GM19455 (cell line): Measurements from ENCODE around the gene FANCL.
"Not testable (repeated sequence)": the region's sequence is repeated elsewhere in the genome, so short reads cannot be mapped to it uniquely, and the experiment has no call there.

Experiments
- ATAC-seq: cut with Tn5 transposase; IDR thresholded peaks from one replicate; pipeline ENCODE4 v1.9.1; 2021; ENCODE audit not compliant: unreplicated experiment

FANCL gene

GRCh38 chr2:58206785-58207184, 34.3 kb downstream of the FANCL start:
- ATAC-seq = no peak

DNA sequence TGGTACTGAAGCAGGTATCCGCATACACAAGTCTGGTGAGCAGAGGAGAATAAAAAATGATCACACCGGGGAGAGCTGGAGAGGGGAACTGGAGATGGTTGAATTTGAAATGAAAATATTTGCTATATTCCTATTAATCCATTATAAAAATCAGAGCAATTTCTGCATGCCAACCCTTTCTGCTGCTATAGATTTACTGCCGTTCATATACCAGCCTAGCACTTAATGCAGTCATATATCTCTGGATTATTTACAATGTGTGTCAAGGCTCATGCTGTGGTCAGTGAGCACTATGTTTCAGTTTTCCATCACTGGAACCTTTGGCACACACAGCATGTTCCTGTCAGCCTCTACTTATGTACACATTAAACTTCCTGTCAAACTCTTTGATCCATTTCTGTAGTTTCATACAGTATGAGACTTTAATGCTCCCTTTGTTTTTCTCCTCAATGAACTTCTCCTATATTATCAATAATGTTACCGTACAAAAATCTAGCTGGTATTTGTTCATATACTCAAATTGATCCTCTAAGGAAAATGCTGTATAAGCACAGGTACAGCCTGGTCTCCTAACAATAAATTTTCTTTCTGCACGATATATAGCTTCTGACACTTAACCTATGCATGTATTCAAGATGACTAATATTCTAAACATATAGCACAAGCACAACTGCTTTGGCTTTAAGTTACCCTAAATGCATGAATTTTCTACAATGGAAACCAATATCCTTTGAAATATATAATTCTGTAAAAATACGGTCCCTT, 36.7 kb downstream of the FANCL start:
- no peak for ATAC-seq

DNA sequence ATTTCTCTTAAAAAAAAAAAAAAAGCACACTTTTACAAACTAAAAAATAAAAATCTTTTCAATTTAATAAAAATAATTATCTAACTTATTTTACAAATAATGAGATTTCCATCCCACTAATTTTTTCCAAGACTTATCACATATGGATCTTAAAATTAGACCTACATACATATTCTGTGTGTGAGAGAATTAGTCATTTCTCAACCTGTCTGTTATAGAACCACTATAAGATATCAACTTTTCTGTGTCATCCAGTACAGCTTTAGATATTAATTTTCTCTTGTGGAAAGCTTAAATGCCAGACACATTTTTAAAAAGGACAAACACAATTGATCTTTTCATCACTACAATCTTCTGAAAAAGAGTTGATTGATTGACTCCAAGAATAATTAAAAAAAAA, 38.1 kb downstream of the FANCL start:
- ATAC-seq = no peak

DNA sequence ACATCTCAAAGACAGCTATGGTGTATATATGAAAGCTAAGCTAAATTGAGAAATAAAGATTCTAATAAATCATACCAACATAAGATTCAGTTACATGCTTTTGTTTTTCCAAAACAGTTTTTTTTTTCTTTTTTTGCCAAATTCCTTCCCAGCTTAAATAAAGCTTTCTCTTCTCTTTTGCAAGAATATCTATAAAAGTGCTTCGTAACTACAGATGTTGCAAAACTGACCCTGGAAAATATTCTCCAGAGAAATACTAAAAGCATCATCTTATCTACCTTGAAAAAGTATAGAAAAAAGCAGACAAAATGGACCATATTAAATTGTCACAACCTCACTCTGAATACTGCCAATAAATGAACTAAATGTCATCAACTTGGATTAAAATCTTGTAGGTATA, 38.7 kb downstream of the FANCL start:
- ATAC-seq = no peak

DNA sequence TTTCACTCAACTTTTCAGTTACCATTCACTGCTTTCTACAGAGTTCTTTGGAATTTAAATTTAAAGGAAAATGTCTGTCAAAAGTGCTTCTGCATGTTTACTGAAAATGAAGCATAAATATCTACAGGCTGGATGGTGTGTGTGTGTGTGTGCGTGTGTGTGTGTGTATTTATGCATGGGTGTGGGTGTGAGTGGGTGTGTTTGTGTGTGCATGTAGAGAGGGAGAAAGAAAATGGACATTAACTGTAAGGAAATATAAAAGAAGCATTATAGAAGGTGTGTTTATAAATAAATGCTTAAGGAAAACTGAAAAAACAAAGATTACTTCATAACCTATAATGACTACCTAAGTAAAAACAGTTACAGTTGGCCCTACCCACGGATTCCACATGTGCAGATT, 43.2 kb downstream of the FANCL start:
- ATAC-seq = no peak

DNA sequence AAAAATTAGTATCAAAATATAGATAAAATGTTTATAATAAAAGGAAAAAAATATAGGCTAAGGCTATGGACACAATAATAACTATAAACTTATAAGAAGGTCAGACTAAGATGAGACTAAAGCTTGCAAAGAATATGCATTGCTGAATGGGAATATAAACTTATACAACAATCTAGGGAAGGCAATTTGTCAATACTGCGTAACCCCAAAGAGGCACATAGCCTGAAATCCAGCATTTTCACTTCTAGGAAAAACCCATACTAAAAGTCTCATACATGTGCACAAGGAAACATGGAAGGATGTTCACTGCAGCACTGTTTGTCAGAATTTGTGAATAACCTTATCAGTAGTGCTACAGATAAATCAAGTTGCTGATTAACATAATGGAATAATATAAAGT, 45.5 kb downstream of the FANCL start:
- no peak for ATAC-seq

GRCh38 chr2:58194458-58194857, 46.7 kb downstream of the FANCL start:
- ATAC-seq = no peak

GRCh38 chr2:58187022-58187421, 54.1 kb downstream of the FANCL start:
- not testable (repeated sequence) for ATAC-seq

DNA sequence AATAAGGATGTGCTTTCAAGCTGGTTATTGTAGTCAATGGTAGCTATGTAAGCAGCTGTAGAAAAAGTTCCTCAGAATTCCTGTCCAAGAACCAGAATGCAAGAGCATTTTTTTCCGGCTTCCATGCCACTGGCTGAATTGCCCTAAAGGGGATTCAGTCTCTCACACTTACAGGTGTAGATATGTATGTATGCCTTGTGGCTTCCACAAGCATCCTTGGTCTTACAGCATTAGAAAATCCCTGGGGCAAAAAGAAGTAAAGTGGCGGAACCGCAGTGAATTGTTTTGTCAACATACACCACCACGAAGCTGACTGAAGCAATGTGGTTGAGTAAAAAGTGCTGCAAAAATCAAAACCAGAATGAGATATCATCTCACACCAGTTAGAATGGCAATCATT, 54.6 kb downstream of the FANCL start:
- ATAC-seq = no peak

DNA sequence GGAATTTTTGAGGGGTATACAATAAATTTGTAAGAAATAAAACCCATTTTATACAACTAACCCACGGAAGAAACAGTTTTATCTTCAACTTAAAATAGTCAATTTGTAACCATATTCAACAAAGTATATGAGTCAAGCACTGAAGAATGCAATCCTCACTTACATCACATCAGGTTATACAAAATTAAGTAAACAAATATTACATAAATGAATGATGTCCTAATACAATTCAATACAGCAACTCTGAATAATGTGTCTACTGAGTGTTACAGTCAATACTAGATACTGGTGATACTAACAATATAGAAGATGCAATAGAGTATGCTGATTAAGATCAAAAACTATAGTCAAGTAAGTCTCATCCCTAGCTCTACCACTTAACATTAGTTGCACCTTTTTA, 58.6 kb downstream of the FANCL start:
- no peak for ATAC-seq

DNA sequence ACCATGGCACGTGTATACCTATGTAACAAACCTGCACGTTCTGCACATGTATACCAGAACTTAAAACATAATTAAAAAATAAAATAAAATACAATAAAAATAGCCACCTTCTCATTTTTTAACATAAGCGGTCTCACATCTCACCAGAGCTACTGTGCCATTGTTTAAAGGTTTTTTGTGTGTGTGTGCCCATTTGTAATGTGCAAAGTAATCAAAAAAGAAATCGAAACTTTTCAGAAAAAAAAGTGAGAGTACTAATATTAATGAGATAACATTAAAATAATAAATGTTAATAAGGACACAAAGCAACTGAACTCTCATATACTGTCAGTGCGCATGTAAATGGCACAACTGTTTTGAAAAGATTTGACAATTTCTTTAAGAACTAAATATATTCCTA, 60.5 kb downstream of the FANCL start:
- ATAC-seq = no peak

DNA sequence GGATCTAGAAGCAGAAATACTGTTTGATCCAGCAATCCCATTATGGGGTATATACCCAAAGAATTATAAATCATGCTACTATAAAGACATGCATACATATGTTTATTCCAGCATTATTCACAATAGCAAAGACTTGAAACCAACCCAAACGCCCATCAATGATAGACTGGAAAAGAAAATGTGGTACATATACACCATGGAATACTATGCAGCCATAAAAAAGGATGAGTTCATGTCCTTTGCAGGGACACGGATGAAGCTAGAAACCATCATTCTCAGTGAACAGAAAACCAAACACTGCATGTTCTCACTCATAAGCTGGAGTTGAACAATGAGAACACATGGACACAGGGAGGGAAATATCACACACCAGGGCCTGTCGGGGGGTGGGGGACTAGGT, 61.0 kb downstream of the FANCL start:
- ATAC-seq = not testable (repeated sequence)

DNA sequence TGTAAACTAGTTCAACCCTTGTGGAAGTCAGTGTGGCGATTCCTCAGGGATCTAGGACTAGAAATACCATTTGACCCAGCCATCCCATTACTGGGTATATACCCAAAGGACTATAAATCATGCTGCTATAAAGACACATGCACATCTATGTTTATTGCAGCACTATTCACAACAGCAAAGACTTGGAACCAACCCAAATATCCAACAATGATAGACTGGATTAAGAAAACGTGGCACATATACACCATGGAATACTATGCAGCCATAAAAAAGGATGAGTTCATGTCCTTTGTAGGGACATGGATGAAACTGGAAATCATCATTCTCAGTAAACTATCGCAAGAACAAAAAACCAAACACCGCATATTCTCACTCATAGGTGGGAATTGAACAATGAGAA, 63.9 kb downstream of the FANCL start:
- not testable (repeated sequence) for ATAC-seq

GRCh38 chr2:58171831-58172230, 69.3 kb downstream of the FANCL start:
- not testable (repeated sequence) for ATAC-seq

DNA sequence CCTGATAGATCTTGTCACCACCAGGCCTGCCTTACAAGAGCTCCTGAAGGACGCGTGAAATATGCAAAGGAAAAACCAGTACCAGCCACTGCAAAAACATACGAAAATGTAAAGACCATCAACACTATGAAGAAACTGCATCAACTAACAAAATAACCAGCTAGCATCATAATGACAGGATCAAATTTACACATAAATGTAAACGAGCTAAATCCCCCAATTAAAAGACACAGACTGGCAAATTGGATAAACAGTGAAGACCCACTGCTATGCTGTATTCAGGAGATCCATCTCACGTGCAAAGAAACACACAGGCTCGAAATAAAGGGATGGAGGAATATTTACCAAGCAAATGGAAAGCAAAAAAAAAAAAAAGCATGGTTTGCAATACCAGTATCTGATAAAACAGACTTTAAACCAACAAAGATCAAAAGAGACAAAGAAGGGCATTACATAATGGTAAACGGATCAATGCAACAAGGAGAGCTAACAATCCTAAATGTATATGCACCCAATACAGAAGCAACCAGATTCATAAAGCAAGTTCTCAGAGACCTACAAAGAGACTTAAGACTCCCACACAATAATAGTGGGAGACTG, 70.7 kb downstream of the FANCL start:
- ATAC-seq = not testable (repeated sequence)

DNA sequence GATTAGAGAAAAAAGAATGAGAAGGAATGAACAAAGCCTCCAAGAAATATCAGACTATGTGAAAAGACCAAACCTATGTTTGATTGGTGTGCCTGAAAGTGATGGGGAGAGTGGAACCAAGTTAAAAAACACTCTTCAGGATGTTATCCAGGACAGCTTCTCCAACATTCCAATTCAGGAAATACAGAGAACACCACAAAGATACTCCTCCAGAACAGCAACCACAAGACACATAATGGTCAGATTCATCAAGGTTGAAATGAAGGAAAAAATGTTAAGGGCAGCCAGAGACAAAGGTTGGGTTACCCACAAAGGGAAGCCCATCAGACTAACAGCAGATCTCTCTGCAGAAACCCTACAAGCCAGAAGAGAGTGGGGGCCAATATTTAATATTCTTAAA, 71.3 kb downstream of the FANCL start:
- not testable (repeated sequence) for ATAC-seq

GRCh38 chr2:58168130-58168529, 73.0 kb downstream of the FANCL start:
- ATAC-seq = not testable (repeated sequence)

- ATAC-seq = no peak
These were observed 77.2 kb downstream of the FANCL start for GRCh38 chr2:58163913-58164312.

DNA sequence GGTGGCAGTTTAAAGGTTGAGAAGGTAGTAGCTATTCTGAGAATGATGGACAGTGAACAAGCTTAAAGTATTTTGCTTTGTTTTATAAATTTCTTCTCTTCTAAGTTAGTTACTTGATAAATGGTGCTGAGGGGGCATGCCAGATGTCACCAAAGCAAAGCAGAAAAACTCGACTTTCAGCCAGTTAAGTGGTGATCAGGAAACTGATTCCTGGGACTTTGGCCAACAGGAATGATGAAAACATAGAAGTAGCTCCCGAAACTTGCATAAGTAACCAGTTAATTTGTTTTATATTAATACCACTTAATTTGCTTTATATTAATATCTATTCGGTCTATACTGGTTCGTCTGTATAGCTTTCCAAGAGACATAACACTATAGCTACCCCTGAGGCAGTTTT, 82.6 kb downstream of the FANCL start:
- ATAC-seq = no peak

- ATAC-seq = no peak
These were observed 83.4 kb downstream of the FANCL start for GRCh38 chr2:58157754-58158153.

- no peak for ATAC-seq
These were observed 84.3 kb downstream of the FANCL start for GRCh38 chr2:58156780-58157179.

DNA sequence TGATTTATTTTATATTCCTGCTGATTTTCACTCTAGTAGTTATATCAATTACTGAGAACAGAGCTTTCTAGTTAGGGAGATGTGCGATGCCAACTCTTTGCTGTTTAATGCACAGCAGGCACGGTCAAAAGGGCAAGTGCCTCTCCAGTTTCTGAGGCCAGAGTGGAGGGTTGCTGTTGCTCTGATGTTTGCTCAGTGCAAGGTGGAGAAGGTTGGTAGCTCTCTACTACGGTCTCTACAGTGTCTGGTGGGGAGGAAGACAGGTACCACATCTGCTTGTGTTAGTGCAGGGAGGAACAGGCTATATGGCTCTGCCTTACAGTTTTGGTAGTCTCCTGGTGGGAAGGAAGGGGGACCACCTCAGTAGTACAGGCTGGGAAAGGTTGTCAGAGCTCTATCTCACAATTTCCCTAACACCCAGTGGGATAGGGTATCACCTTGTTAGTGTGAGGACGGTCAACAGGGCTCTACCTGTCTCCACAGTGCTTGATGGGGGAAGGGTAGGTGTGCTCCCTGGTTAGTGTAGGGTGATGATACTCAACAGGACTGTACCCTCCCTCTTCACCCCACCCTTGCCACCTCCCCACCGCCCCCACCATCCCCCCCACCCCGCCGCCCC, 85.9 kb downstream of the FANCL start:
- ATAC-seq = no peak
